H1 (cell line): Measurements from ENCODE around the gene CLBA1. TPM values are rescaled to one million over a fixed set of nuclear protein-coding genes. Genes with fewer than 3 reads are reported as not detected.

ENCODE experiments used
- CTCF ChIA-PET: fragments of 300-600 bp; sonication (Branson Sonifier 250); formaldehyde crosslinking; loops from one replicate; lab custom pipeline; 2021; ENCODE audit not compliant: partially characterized antibody; lab: Charles Lee
- POLR2A ChIA-PET: fragments of 300-600 bp; sonication (Branson Sonifier 250); formaldehyde crosslinking; loops from one replicate; lab custom pipeline; 2021; ENCODE audit warnings: inconsistent platforms; ENCODE audit not compliant: partially characterized antibody; lab: Charles Lee
- DNase-seq, 2 experiments: peaks; one replicate each; pipeline versions ENCODE4 v3.0.0 to v3.0.0-alpha.2; 2010 to 2022; ENCODE audit warnings: low spot score in 2 of 2, low read depth in 1 of 2, mixed read lengths in 1 of 2
- FAIRE-seq: peaks from 2 replicates; lab custom pipeline; 2011; peaks lifted over from hg19 to GRCh38; lab: Jason Lieb, UNC
- H2AFZ ChIP-seq: 2 replicates; pipeline ENCODE4 v1.8.1; 2012; ENCODE audit warnings: low read length, inconsistent platforms
- H2AK5ac ChIP-seq: 2 replicates; pipeline ENCODE4 v1.6.1; 2013; ENCODE audit warnings: low read depth, low read length
- H2BK120ac ChIP-seq: replicated peaks from 2 replicates; pipeline ENCODE3; 2013; ENCODE audit warnings: low read depth, low read length, inconsistent platforms
- H2BK12ac ChIP-seq: 2 replicates; pipeline ENCODE4 v1.6.1; 2013; ENCODE audit warnings: low read depth, low read length
- H2BK15ac ChIP-seq: 2 replicates; pipeline ENCODE4 v1.6.1; 2013; ENCODE audit warnings: low read length
- H2BK20ac ChIP-seq: 2 replicates; pipeline ENCODE4 v1.6.1; 2013; ENCODE audit warnings: low read length
- H2BK5ac ChIP-seq: 2 replicates; pipeline ENCODE4 v1.6.1; 2013; ENCODE audit warnings: low read depth, low read length
- H3K14ac ChIP-seq: 2 replicates; pipeline ENCODE4 v1.6.1; 2013; ENCODE audit warnings: inconsistent platforms; ENCODE audit not compliant: insufficient read length
- H3K18ac ChIP-seq: 2 replicates; pipeline ENCODE4 v1.6.1; 2013; ENCODE audit warnings: low read length; ENCODE audit errors: extremely low read depth
- H3K23ac ChIP-seq: 2 replicates; pipeline ENCODE4 v1.6.1; 2013; ENCODE audit warnings: inconsistent platforms; ENCODE audit not compliant: insufficient read length
- H3K23me2 ChIP-seq: 2 replicates; pipeline ENCODE4 v1.6.1; 2013; ENCODE audit warnings: low read depth, low read length
- H3K27ac ChIP-seq: 2 replicates; pipeline ENCODE4 v1.6.1; 2011; ENCODE audit warnings: low read depth, low read length, inconsistent platforms
- H3K27me3 ChIP-seq, 4 experiments: replicated peaks in 1 of 4; 1 replicate in 1 of 4; 2 replicates in 3 of 4; pipeline versions ENCODE4 v1.6.1 to v1.8.1; 2011 to 2013; ENCODE audit warnings: low read length in 3 of 4, mild to moderate bottlenecking in 3 of 4, inconsistent platforms in 2 of 4, mixed read lengths in 2 of 4, moderate library complexity in 1 of 4; ENCODE audit not compliant: control insufficient read depth in 3 of 4, insufficient read depth in 3 of 4; ENCODE audit errors: extremely low read depth in 1 of 4
- H3K36me3 ChIP-seq, 4 experiments: 2 replicates each; pipeline versions ENCODE4 v1.6.1 to v1.8.1; 2011 to 2013; ENCODE audit warnings: mild to moderate bottlenecking in 4 of 4, low read length in 3 of 4, moderate library complexity in 2 of 4, control low read depth in 1 of 4, inconsistent platforms in 1 of 4; ENCODE audit not compliant: insufficient read depth in 4 of 4, control insufficient read depth in 2 of 4
- H3K4ac ChIP-seq: replicated peaks from 2 replicates; pipeline ENCODE3; 2013; ENCODE audit warnings: low read length, low read depth, mixed read lengths, inconsistent platforms; ENCODE audit not compliant: insufficient read length
- H3K4me1 ChIP-seq, 4 experiments: replicated peaks in 1 of 4; 1 replicate in 1 of 4; 2 replicates in 3 of 4; pipeline versions ENCODE4 v1.6.1 to v1.8.1; 2011 to 2013; ENCODE audit warnings: low read length in 3 of 4, inconsistent platforms in 2 of 4, mixed read lengths in 1 of 4; ENCODE audit not compliant: insufficient read depth in 4 of 4, control insufficient read depth in 3 of 4
- H3K4me2 ChIP-seq, 2 experiments: 2 replicates each; pipeline versions ENCODE4 v1.6.1 to v1.8.1; 2011 to 2013; ENCODE audit warnings: low read depth in 2 of 2, low read length in 2 of 2, control low read depth in 1 of 2, inconsistent platforms in 1 of 2, mild to moderate bottlenecking in 1 of 2; ENCODE audit not compliant: insufficient read depth in 1 of 2
- H3K4me3 ChIP-seq, 4 experiments: fragments of 200-600, 300-600 bp in 1 of 4; sonication (generic), shearing (Covaris generic), sonication (Bioruptor Twin) in 1 of 4; 2 replicates each; pipeline versions ENCODE4 v1.5.1 to v1.8.1; 2011 to 2016; ENCODE audit warnings: low read length in 4 of 4, low read depth in 3 of 4, control low read depth in 2 of 4, inconsistent platforms in 2 of 4, mild to moderate bottlenecking in 2 of 4, mixed read lengths in 1 of 4, moderate library complexity in 1 of 4; ENCODE audit not compliant: insufficient read depth in 2 of 4; ENCODE audit errors: extremely low read depth in 1 of 4
- H3K56ac ChIP-seq: replicated peaks from 2 replicates; pipeline ENCODE3; 2013; ENCODE audit warnings: low read depth, mild to moderate bottlenecking, mixed read lengths, low read length, inconsistent platforms; ENCODE audit not compliant: insufficient read length
- H3K79me1 ChIP-seq: 2 replicates; pipeline ENCODE4 v1.6.1; 2013; ENCODE audit warnings: low read depth, low read length, control low read depth
- H3K79me2 ChIP-seq, 2 experiments: 2 replicates each; pipeline versions ENCODE4 v1.6.1 to v1.8.1; 2012 to 2013; ENCODE audit warnings: low read length in 2 of 2, mild to moderate bottlenecking in 2 of 2, inconsistent platforms in 1 of 2; ENCODE audit not compliant: insufficient read depth in 2 of 2, control insufficient read depth in 1 of 2
- H3K9ac ChIP-seq, 4 experiments: replicated peaks in 1 of 4; 1 replicate in 1 of 4; 2 replicates in 3 of 4; pipeline versions ENCODE4 v1.6.1 to v1.8.1; 2011 to 2013; ENCODE audit warnings: low read depth in 3 of 4, low read length in 3 of 4, control low read depth in 2 of 4, mild to moderate bottlenecking in 2 of 4, moderate library complexity in 2 of 4, inconsistent platforms in 1 of 4; ENCODE audit errors: extremely low read depth in 1 of 4
- H3K9me3 ChIP-seq, 2 experiments: 2 replicates each; pipeline versions ENCODE4 v1.6.1 to v1.8.1; 2012 to 2013; ENCODE audit warnings: mild to moderate bottlenecking in 2 of 2, moderate library complexity in 2 of 2, control low read depth in 1 of 2, inconsistent platforms in 1 of 2, low read depth in 1 of 2, low read length in 1 of 2, mixed read lengths in 1 of 2; ENCODE audit not compliant: insufficient read depth in 2 of 2
- H4K20me1 ChIP-seq, 2 experiments: replicated peaks in 1 of 2; 2 replicates each; pipeline versions ENCODE3 to v1.8.1; 2011 to 2013; ENCODE audit warnings: inconsistent platforms in 2 of 2, low read length in 2 of 2, mild to moderate bottlenecking in 1 of 2; ENCODE audit not compliant: insufficient read depth in 2 of 2, control insufficient read depth in 1 of 2
- H4K5ac ChIP-seq: 2 replicates; pipeline ENCODE4 v1.6.1; 2013; ENCODE audit warnings: low read length, low read depth, mixed read lengths, inconsistent platforms; ENCODE audit not compliant: insufficient read length
- H4K8ac ChIP-seq: 2 replicates; pipeline ENCODE4 v1.8.0; 2013; ENCODE audit warnings: mild to moderate bottlenecking, moderate library complexity, low read length, inconsistent platforms; ENCODE audit not compliant: insufficient read depth; ENCODE audit errors: extremely low read depth
- H4K91ac ChIP-seq: replicated peaks from 2 replicates; pipeline ENCODE3; 2013; ENCODE audit warnings: low read length, mixed read lengths, inconsistent platforms; ENCODE audit not compliant: insufficient read length
- BACH1 ChIP-seq: IDR thresholded peaks from 2 replicates; pipeline ENCODE4 v1.6.1; 2012; ENCODE audit warnings: low read length, improper control_type of control experiment
- CBX5 ChIP-seq: fragments of 300-800, 300-1000 bp; sonication (generic); IDR thresholded peaks from 2 replicates; pipeline ENCODE4 v1.7.1; 2016; ENCODE audit warnings: antibody characterized with exemption, low read length, low read depth
- KDM4A ChIP-seq: IDR thresholded peaks from one replicate; pipeline ENCODE4 v1.7.1; 2012; ENCODE audit warnings: low read depth, mild to moderate bottlenecking, moderate library complexity, low read length, inconsistent platforms; ENCODE audit not compliant: severe bottlenecking
- NANOG ChIP-seq: IDR thresholded peaks from 2 replicates; pipeline ENCODE4 v1.6.1; 2011; ENCODE audit warnings: low read length, low read depth, mild to moderate bottlenecking, inconsistent platforms; ENCODE audit not compliant: insufficient read depth, poor library complexity, severe bottlenecking
- SIX5 ChIP-seq: IDR thresholded peaks from 2 replicates; pipeline ENCODE4 v1.6.1; 2011; ENCODE audit warnings: mild to moderate bottlenecking, low read depth, low read length
- WGBS, 2 experiments: shearing (Covaris generic) in 1 of 2; methylation state at CpG; one replicate each; pipeline versions ENCODE4 v1.1.6 to v1.1.7; 2013 to 2015; ENCODE audit warnings: low lambda C conversion rate in 2 of 2, mixed read lengths in 2 of 2, inconsistent platforms in 1 of 2, low coverage in 1 of 2, missing lambda C conversion rate in 1 of 2; ENCODE audit not compliant: insufficient replicate concordance in 2 of 2, insufficient coverage in 1 of 2, insufficient read length in 1 of 2; ENCODE audit errors: extremely low coverage in 1 of 2, missing lambda C conversion rate in 1 of 2; 5-methylcytosine and 5-hydroxymethylcytosine counted together
- polyA plus RNA-seq, 7 experiments: library from polyadenylated mRNA; depleted of rRNA in 3 of 7; stranded (reverse) in 5 of 7; unstranded in 2 of 7; fragments of >200 nt in 5 of 7; fragments of 200-250 nt in 2 of 7; gene quantifications; 1 replicate in 5 of 7; 2 replicates in 1 of 7; 4 replicates in 1 of 7; pipeline versions ENCODE4 v1.2.1 to v1.2.3, GENCODE V29; 2011 to 2013; ENCODE audit warnings: missing spikeins in 2 of 7, mixed read lengths in 2 of 7
- total RNA-seq: library from RNA; stranded (reverse); fragmentation: NEBNext Ultra II Directional; extraction: Animal tissue kit (Norgen Biotek cat#: 25700); gene quantifications from 2 replicates; pipeline ENCODE4 v1.2.1, GENCODE V29; 2021

CLBA1 gene
- total and polyA plus RNA-seq, 2 of the 8 experiments (the other 6 are each of a cell fraction or from before 2014, with no cell fraction given): 1.6 to 2.4 TPM

DNA sequence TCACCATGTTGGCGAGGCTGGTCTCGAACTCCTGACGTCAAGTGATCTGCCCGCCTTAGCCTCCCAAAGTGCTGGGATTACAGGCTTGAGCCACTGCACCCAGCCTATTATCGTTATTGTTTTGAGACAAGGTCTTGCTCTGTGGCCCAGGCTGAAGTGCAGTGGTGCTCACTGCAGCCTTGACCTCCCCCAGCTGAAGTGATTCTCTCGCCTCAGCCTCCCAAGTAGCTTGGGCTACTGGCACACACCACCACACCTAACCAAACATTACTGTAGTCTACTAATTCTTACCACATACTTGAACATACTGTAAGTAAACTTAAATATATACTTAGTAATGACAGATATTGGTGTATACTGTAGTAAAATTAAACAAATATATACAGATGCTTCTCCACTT lies 39.8 kb downstream of the CLBA1 start:
- no peak overlapping the region for H3K27ac ChIP-seq
- WGBS, 2 experiments: 86% methylated on average over 6 of the region's 6 CpGs; no CpG with 5 or more reads in 1 of the 2 experiments
- POLR2A ChIA-PET: no interaction called here

More for the DNA sequence above, 39.8 kb downstream of the CLBA1 start:
- Histone ChIP-seq H2AK5ac (no peak overlapping the region), H3K18ac (no peak overlapping the region), H2AFZ (no peak overlapping the region), H4K8ac (no peak overlapping the region), H4K5ac (no peak overlapping the region), H3K14ac (no peak overlapping the region), H3K27me3 (peaks cover 0 to 4% (median 1%) of the 10 kb centered on the region in 4 experiments; a peak in 1 of 7 replicates), H4K91ac (no peak overlapping the region), H3K56ac (no peak overlapping the region), H3K4ac (no peak overlapping the region), H2BK20ac (no peak overlapping the region), H3K4me1 (peaks cover 0 to 1% (median 0%) of the 10 kb centered on the region in 4 experiments; a peak in 1 of 7 replicates), H3K79me2 (no peaks in the 10 kb centered on the region; a peak in 1 of 4 replicates), H3K23ac (no peak overlapping the region), H2BK5ac (no peak overlapping the region), H3K4me3 (no peak overlapping the region), H3K9ac (no peak overlapping the region), H2BK12ac (no peak overlapping the region), H3K36me3 (no peaks in the 10 kb centered on the region), H3K4me2 (no peak overlapping the region), H3K23me2 (peaks cover 5% of the 10 kb centered on the region; the same call in 1 of the 2 replicates), H4K20me1 (no peaks in the 10 kb centered on the region), H3K9me3 (no peaks in the 10 kb centered on the region), H3K79me1 (0 out of 2 replicates have a peak, but pooled peaks cover 2% of the 10 kb centered on the region), H2BK120ac (no peak overlapping the region), H2BK15ac (no peak overlapping the region)
- DNase-seq: no peak
- TF ChIP-seq BACH1 (no peak), NANOG (no peak), CBX5 (no peak), SIX5 (no peak), KDM4A (no peak)
- CTCF ChIA-PET: interaction anchor here (1.0 to 1.6 kb wide), 3 partner anchors 19 to 91 kb away, joined by 4 to 5 read pairs (median 4); no protein-coding TSS in a partner anchor
- no peak for FAIRE-seq
